Femur (tissue), 1 donor: ENCODE measurements around the gene ABHD17C.
A peak's percentile ranks its signal among the peaks of the same experiment; 100 is the strongest.

Experiments
- DNase-seq: peaks from one replicate; pipeline ENCODE4 v3.0.0-alpha.2; 2017

Gene ABHD17C

DNA sequence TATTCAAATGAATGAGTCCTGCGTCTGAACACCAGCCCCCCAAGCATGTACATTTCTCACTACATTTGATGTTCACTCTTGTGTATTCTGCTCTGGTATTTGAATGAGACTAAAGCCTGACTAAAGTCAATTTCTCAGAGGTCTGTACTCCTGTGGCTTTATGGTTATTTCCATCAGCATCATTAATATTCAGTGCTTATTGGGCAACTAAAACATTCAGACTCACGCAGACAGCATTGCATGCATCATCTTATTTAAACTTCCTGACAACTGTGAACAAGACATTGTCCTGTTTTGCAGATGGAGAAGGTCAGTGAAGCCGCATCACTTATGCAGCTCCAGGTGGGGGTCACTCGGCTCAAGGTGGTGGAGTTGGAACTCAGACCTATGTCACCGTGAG, 95.1 kb downstream of the ABHD17C start:
- no peak for DNase-seq

GRCh38 chr15:80791004-80791403, 95.9 kb downstream of the ABHD17C start:
- no peak for DNase-seq

- no peak for DNase-seq
Measured at GRCh38 chr15:80796407-80796806, 101.3 kb downstream of the ABHD17C start.

- DNase-seq = no peak
Measured at GRCh38 chr15:80798911-80799310, 103.8 kb downstream of the ABHD17C start.

GRCh38 chr15:80800067-80800466, 105.0 kb downstream of the ABHD17C start:
- no peak for DNase-seq

GRCh38 chr15:80801891-80802680, 107.0 kb downstream of the ABHD17C start:
- DNase-seq = peak; percentile 40

GRCh38 chr15:80803580-80804525, 108.7 kb downstream of the ABHD17C start:
- no peak for DNase-seq

DNA sequence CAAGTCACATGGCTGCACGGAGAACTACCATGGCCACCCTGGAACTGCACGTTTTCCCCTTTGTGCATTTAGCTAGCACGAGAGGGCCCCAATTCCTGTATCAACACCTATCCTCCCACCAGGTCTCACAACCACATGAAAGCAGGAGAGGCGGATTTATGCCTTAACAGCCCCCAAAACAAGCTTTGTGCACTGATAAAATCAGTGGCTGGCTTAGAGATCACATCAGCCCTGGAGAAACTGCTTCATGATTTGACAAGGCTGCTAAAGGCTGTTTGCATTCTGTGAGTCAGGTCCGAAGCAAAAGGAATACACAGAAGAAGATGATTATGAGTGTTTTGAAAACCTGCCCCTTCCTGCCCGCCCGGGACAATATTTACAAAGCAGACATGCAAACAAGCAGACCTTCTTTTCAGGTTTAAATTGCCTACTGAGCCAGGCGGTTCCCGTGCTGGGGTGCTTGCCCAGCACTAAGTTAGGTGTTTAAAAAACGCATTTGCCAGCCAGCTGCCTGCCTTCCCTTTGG, 109.9 kb downstream of the ABHD17C start:
- no peak for DNase-seq
